ELF-1 (cell line): ENCODE data around the gene AATK.
A peak's percentile ranks its signal among the peaks of the same experiment; 100 is the strongest.

Experiments used
- DNase-seq: peaks from one replicate; pipeline ENCODE4 v3.0.0-alpha.2; 2016; ENCODE audit warnings: low read depth, low spot score

AATK gene

DNA sequence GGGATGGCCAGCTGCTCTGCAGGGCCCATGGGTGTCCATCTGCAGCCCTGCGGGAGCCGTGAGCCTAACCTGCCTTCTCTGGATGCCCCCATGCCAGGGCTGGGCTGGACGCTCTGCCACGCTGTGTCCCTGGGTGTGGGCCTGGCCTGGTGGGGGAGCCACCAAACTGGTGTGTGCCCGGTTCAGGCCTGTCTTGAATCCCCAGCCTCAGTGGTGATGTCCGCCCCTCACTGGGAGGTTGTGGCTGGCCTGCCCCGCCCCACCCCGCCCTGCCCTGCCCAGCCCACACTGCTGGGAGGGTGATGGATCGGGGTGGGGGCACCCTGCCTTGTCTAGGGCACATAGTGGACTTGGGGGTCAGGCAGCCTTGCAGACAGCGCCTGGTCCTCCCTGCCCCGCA lies 50.8 kb downstream of the AATK start:
- DNase-seq = no peak

DNA sequence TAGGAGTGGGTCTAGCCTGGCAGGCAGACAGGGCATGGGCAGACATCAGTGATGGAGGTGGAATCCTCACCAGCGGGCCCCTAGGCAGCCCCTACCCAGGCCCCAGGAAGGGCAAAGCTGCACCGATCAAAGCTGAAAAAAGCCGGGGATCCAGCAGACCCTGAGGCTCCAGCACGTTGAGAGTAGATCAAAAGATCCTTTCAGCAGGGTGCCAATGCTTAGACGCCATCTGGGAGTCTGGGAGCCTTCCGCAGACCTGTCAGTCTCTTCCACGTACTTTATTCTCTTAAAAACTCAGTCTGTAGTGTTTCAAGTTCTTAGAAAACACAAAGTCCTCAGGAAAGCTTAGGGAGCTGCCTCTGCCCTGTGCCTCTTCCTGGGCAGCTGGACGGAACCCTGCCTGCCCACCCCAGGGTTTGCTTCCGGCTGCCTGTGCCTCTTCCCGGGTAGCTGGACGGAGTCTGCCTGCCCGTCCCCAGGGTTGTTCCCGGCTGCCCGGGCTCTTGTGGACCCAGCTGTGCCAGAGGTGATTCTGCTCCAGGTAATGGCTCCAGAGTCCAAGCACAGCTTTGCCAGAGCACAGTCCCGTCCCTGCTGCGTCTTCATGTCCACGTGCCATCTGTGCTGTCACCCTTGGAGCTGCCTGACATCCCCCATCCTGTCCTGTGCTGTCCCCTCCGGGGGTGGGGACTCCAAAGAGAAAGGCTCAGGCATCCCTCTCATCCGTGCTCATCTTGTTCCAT lies 51.5 kb downstream of the AATK start:
- peak; percentile 63 for DNase-seq

DNA sequence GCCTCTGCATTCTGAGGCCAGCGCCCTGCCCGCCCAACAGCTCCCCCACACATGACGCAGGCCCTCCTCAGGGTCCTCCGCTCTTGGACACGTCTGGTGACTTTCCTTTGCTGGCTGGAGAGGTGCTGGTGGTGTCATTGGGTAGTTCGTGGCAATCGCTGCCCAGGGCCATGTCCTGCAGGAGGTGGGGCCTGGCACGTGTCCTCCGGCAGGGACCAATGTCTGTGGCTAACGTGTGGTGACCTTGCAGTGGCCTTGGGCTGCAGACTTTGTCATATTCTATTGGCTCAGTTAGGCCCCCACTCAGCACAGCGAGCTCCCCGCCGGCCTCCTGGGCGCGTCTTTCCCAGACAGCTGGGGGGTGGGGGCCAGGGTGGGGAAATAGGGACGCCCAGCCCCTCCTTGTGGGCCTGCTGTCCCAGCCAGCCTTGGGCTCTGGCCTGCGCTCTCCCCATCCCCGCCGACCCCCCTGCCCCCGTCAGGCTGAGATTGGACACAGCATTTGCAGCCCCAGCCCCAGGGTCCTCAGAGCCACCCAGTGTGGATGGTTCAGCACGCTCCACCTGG lies 52.8 kb downstream of the AATK start:
- no peak for DNase-seq

- DNase-seq = no peak
Measured at GRCh38 chr17:81112450-81112849, 53.6 kb downstream of the AATK start.

GRCh38 chr17:81111066-81111465 lies 55.0 kb downstream of the AATK start:
- DNase-seq = no peak

DNA sequence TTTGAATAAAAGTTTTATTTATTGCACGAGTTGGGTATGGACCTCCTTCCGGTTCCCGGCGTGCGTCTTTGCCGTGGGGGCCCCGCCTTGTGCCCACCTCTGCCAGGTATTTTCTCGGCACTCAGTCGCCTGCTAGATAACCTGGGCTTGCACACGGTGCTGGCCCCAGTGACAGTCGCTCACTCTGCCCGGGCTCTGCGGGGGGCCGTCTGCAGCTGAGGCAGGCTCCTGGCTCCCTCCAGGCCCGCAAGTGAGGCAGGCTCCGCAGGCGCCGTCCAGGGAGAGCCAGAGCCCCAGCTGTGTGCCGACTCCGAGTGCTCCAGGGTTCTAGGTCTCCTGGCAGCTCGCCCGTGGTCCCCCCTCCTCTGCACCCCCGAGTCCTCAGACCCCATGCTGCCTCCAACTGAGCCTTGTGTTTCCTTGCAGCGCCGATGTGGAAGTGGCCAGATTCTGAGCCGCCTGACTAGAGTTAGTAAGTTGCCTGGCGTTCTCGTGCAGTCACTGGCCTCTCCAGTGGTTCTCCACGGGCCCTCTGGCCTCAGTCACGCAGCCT lies 55.5 kb downstream of the AATK start:
- DNase-seq = no peak

DNA sequence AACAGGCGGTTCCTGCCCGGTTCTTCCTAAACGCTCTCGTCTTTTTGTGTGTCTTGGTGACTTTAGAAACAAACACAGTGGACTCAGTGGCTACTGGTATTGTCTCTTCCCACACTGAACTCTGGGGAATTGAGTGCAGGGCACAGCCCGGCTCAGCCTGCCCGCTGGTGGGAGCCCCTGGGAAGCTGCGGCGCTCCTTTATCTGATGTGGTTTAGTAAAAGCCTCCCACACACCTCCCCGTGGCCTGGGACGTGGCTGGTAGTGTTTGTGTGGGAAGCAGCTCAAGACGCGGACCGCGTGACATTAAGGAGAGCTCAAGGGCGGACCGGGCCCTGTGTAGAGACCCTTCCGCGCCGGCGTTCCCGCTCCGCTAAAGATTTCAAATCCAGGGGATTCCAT lies 56.1 kb downstream of the AATK start:
- DNase-seq = no peak

GRCh38 chr17:81108220-81108619 lies 57.8 kb downstream of the AATK start:
- DNase-seq = no peak

GRCh38 chr17:81106716-81107115 lies 59.3 kb downstream of the AATK start:
- no peak for DNase-seq

DNA sequence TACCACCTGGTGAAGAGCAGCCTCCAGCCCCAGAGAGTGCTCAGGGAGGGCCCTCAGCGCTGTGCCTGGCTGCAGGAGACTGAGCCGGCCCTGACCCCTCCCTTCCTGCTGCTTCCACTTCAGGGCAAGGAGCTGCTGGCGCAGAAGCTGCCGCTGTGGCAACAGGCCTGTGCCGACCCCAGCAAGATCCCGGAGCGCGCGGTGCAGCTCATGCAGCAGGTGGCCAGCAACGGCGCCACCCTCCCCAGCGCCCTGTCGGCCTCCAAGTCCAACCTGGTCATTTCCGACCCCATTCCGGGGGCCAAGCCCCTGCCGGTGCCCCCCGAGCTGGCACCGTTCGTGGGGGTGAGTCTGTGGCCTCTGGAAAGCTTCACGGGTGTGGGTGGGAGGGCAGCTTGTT lies 62.6 kb downstream of the AATK start:
- no peak for DNase-seq

- no peak for DNase-seq
Measured at GRCh38 chr17:81102869-81103268, 63.2 kb downstream of the AATK start.

GRCh38 chr17:81102352-81102751 lies 63.7 kb downstream of the AATK start:
- no peak for DNase-seq

- peak; percentile 98 for DNase-seq
Measured at GRCh38 chr17:81101614-81102306, 64.3 kb downstream of the AATK start.

GRCh38 chr17:81100668-81101067 lies 65.4 kb downstream of the AATK start:
- DNase-seq = no peak

DNA sequence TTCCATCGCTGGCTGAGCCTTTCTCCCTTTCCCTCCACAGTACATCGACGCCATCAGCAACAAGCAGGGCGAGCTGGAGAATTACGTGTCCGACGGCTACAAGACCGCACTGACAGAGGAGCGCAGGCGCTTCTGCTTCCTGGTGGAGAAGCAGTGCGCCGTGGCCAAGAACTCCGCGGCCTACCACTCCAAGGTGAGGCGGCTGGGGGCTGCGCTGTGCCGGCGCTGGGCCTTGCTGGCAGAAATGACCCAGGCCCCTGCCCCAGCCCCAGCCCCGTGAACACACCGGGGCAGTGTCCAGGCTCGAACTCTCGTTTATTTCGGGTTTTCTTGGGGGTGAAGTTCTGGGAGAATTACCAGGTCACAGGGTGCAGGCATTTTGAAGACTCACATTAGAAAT lies 66.1 kb downstream of the AATK start:
- DNase-seq = no peak

- no peak for DNase-seq
Measured at GRCh38 chr17:81097943-81098308, 68.1 kb downstream of the AATK start.

DNA sequence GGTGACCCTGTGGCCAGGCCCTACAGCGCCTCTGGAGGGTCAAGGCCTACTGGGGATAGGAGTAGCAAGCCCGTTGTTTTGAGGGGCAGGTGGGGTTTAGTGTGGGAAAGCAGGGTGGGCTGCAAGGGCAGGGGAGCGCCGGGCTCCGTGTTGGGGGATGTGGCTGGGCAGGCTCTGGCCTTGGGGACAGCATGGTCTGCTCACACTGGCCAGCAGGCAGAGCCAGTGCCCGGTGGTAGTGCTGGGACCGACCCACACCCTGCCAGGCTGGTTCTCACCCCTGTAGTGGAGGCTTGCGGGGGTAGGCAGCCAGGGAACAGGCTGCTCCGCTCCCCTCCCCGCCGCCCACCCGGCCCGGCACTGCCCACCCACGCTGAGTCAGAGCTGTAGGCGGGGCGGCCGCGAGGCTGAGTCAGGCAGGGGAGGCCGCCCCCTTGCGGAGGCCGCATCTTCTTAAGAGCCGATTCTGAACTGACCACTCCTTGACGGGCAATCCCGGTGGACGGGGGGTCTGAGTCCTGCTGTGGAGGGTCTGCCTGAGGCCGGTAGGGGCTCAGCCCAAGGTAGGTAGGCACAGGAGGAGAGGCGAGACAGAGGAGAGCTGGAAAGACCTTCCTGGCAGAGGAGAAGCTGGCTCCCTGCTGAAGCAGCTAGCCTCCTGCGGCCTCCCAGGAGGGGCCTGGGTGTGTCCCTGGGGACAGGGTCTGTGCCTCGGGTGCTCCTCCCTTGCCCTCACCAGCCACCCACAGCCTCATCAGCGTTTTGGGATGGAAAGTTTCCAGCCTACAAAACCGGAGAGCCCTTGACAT lies 68.7 kb downstream of the AATK start:
- DNase-seq = peak; percentile 83

DNA sequence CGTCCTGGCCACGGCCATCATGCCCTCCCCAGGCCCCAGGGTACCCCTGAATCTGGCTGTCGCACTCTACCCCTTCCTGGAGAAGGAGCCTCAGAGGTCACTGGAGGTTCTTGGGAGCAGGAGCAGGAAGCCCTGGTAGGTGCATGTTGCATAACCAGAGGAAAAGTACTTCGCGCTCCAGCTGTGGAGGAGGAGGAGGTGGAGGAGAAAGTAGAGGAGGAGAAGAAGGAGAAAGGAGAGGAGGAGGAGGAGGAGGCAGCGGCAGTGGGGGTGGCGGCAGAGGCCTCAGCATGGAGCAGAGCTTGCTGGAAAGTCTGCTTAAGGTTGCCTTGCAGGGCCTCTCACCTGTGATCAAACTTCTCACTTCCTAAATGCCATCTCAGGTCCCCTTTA lies 69.3 kb downstream of the AATK start:
- DNase-seq = no peak

DNA sequence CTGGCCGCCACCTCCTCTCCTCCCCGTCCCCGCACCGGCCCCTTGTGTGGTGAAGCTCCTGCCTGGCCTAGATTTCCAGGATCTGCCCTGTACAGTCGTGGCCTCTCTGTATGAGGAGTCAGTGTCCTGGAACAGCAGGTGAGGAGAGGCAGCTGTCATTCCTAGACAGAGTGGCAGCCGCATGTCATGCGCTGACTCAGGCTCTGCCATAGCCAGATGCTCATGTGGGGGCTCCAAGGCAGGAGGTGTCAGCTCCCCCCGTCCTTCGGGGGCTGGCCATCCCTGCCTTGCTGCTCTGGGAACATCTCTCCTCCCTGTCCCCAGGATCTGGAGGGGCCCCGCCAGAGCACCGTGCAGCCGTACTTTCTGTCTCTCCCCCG lies 70.6 kb downstream of the AATK start:
- no peak for DNase-seq

DNA sequence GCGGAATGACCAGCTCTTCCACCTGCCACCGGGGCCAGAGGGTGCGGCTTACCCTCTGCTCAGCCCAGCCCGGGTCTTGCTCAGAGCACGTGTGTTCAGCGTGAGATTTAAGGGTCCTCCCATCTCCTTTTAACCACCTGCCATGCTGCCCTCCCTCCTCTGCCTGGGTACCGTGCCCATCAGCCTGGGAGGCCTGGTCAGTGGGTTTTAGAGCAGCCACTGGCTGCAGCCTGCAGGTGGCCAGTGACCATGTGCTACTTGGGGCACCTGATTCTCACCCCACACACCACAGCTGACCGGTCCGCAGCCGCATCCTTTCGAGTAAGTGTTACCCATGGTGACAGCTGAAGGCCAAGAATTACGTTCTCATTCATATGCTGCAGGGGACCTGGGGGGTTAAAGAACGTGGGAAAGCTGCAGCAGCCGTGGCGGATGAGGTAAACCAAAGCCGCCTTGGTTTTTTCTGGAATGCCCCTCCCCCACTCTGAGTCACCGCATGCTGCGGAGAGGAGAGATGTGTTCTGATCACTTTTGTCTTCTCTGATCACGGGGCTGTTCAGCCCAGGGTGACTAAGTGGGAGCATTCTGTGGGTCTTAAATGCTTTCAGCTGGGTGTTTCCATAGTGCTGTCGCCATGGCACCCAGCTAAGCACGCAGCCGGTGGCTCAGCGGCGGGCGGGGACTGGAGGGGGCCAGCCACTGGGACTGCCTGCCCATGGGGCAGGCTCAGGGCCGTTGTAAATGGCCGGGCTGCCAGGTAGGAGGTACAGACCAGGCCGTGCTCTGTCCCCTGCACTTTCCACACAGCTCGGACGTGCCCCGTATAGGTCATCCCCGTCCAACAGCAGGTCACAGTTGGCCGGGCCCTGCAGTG lies 71.3 kb downstream of the AATK start:
- peak; percentile 95 for DNase-seq
